HepG2 (cell line): ENCODE data around the gene MFSD2B.

Source experiments
- ELK4 ChIP-seq: sonication (generic); formaldehyde crosslinking; IDR thresholded peaks from 2 replicates; pipeline ENCODE4 v1.9.0; 2021; ENCODE audit warnings: missing genetic modification reagents, borderline replicate concordance
- TAF15 ChIP-seq: fragments of 200-400 bp; formaldehyde crosslinking; IDR thresholded peaks from one replicate; pipeline ENCODE4 v1.6.1; 2018; ENCODE audit warnings: mild to moderate bottlenecking, low read depth, low read length; ENCODE audit not compliant: poor library complexity, severe bottlenecking
- TF ChIP-seq, protein P1 (sequence below): sonication (generic); formaldehyde crosslinking; IDR thresholded peaks from 2 replicates; pipeline ENCODE4 v1.4.0; 2020; ENCODE audit warnings: missing genetic modification reagents, borderline replicate concordance

DNA sequence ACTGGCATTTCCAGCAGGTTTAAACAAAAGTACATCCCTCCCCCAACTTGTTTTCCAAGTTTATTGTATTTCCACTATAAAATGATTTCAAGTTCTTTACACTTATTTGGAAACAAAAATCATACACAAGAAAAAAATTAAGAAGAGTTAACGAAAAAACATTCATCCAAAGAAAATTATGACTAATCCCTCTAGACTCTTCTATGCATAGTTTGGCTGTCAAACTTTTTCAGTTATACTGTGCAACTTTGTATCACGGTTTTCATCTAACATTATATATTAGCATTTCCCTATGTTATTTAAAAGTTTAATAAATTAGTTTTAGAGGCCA lies 36.7 kb downstream of the MFSD2B start:
- TF ChIP-seq ELK4 (CRISPR knock-in tag) (no peak), TAF15 (no peak)
- TF ChIP-seq, protein P1, sequence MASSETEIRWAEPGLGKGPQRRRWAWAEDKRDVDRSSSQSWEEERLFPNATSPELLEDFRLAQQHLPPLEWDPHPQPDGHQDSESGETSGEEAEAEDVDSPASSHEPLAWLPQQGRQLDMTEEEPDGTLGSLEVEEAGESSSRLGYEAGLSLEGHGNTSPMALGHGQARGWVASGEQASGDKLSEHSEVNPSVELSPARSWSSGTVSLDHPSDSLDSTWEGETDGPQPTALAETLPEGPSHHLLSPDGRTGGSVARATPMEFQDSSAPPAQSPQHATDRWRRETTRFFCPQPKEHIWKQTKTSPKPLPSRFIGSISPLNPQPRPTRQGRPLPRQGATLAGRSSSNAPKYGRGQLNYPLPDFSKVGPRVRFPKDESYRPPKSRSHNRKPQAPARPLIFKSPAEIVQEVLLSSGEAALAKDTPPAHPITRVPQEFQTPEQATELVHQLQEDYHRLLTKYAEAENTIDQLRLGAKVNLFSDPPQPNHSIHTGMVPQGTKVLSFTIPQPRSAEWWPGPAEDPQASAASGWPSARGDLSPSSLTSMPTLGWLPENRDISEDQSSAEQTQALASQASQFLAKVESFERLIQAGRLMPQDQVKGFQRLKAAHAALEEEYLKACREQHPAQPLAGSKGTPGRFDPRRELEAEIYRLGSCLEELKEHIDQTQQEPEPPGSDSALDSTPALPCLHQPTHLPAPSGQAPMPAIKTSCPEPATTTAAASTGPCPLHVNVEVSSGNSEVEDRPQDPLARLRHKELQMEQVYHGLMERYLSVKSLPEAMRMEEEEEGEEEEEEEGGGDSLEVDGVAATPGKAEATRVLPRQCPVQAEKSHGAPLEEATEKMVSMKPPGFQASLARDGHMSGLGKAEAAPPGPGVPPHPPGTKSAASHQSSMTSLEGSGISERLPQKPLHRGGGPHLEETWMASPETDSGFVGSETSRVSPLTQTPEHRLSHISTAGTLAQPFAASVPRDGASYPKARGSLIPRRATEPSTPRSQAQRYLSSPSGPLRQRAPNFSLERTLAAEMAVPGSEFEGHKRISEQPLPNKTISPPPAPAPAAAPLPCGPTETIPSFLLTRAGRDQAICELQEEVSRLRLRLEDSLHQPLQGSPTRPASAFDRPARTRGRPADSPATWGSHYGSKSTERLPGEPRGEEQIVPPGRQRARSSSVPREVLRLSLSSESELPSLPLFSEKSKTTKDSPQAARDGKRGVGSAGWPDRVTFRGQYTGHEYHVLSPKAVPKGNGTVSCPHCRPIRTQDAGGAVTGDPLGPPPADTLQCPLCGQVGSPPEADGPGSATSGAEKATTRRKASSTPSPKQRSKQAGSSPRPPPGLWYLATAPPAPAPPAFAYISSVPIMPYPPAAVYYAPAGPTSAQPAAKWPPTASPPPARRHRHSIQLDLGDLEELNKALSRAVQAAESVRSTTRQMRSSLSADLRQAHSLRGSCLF (CRISPR knock-in tag): no peak
